GM12878 (cell line): ENCODE results near the gene NOXA1. TPM values are rescaled to one million over a fixed set of nuclear protein-coding genes. Genes with fewer than 3 reads are reported as not detected.
A peak's percentile ranks its signal among the peaks of the same experiment; 100 is the strongest.

ENCODE experiments used
- ATAC-seq: fragments of 200-7000 bp; cut with Tn5 transposase; 3 replicates; pipeline ENCODE4 v1.9.1; 2020; ENCODE audit warnings: mild to moderate bottlenecking, moderate library complexity
- BruUV-seq: library from RNA; stranded (reverse); fragments of 400-500 nt; replicated peaks from 2 replicates; lab custom pipeline; 2021; lab: Mats Ljungman, UMichigan
- CTCF ChIA-PET: fragments of 300-600 bp; sonication (Branson Sonifier 250); formaldehyde crosslinking; extraction: SDS; loops from one replicate; lab custom pipeline; 2021; ENCODE audit warnings: inconsistent platforms; lab: Yijun Ruan, JAX
- POLR2A ChIA-PET: fragments of 350-600 bp; formaldehyde crosslinking; extraction: SDS; loops from one replicate; lab custom pipeline; 2021; ENCODE audit warnings: inconsistent platforms; lab: Charles Lee
- RAD21 ChIA-PET: fragments of 300-600 bp; sonication (Branson Sonifier 250); formaldehyde crosslinking; loops from one replicate; lab custom pipeline; 2023; ENCODE audit warnings: antibody characterized with exemption; ENCODE audit not compliant: unreplicated experiment; lab: Charles Lee
- SMC1A ChIA-PET: fragments of 300-600 bp; sonication (Branson Sonifier 250); formaldehyde crosslinking; loops from one replicate; lab custom pipeline; 2023; ENCODE audit not compliant: unreplicated experiment, uncharacterized antibody; lab: Charles Lee
- DNase-seq: peaks from one replicate; pipeline ENCODE4 v3.0.0-alpha.2; 2011; ENCODE audit warnings: low read depth, low spot score
- FAIRE-seq: peaks from 3 replicates; lab custom pipeline; 2011; peaks lifted over from hg19 to GRCh38; lab: Jason Lieb, UNC
- H2AFZ ChIP-seq: 2 replicates; pipeline ENCODE4 v1.6.0; 2011; ENCODE audit warnings: low read depth, low read length, control low read depth; ENCODE audit not compliant: control insufficient read depth
- H3K27ac ChIP-seq: 2 replicates; pipeline ENCODE4 v1.5.1; 2011; ENCODE audit warnings: control low read depth; ENCODE audit not compliant: control insufficient read depth, insufficient read depth
- H3K27me3 ChIP-seq, 2 experiments: replicated peaks in 1 of 2; 2 replicates each; pipeline versions ENCODE4 v1.6.0 to v1.6.1; 2011; ENCODE audit warnings: low read length in 1 of 2; ENCODE audit not compliant: control insufficient read depth in 2 of 2, insufficient read depth in 2 of 2
- H3K36me3 ChIP-seq, 2 experiments: 2 replicates each; pipeline ENCODE4 v1.5.1; 2011; ENCODE audit warnings: low read length in 1 of 2; ENCODE audit not compliant: control insufficient read depth in 2 of 2, insufficient read depth in 2 of 2
- H3K4me1 ChIP-seq: 2 replicates; pipeline ENCODE4 v1.6.1; 2011; ENCODE audit warnings: mild to moderate bottlenecking, low read length, moderate library complexity, mixed read lengths; ENCODE audit not compliant: control insufficient read depth, insufficient read depth
- H3K4me2 ChIP-seq: 2 replicates; pipeline ENCODE4 v1.6.0; 2011; ENCODE audit warnings: control low read depth; ENCODE audit not compliant: control insufficient read depth, insufficient read depth
- H3K4me3 ChIP-seq: fragments of 200-600 bp; sonication (generic); 2 replicates; pipeline ENCODE4 v1.5.1; 2016
- H3K79me2 ChIP-seq: 2 replicates; pipeline ENCODE4 v1.6.0; 2011; ENCODE audit warnings: low read length; ENCODE audit not compliant: control insufficient read depth, insufficient read depth
- H3K9ac ChIP-seq: 2 replicates; pipeline ENCODE4 v1.8.0; 2011; ENCODE audit warnings: low read length, control low read depth, mixed read lengths; ENCODE audit not compliant: control insufficient read depth, insufficient read depth
- H3K9me3 ChIP-seq: replicated peaks from 3 replicates; pipeline ENCODE4 v1.5.1; 2011; ENCODE audit warnings: mild to moderate bottlenecking, low read length; ENCODE audit not compliant: control insufficient read depth, insufficient read depth
- H4K20me1 ChIP-seq: 2 replicates; pipeline ENCODE4 v1.6.0; 2011; ENCODE audit not compliant: control insufficient read depth, insufficient read depth
- CBX5 ChIP-seq: sonication (generic); IDR thresholded peaks from 2 replicates; pipeline ENCODE4 v1.6.1; 2016; ENCODE audit warnings: low read depth, moderate library complexity, mild to moderate bottlenecking, inconsistent platforms
- CHD2 ChIP-seq: IDR thresholded peaks from 2 replicates; pipeline ENCODE4 v1.6.1; 2011; ENCODE audit warnings: low read depth, low read length, improper control_type of control experiment, borderline replicate concordance
- IRF4 ChIP-seq: IDR thresholded peaks from 2 replicates; pipeline ENCODE4 v1.6.1; 2011; ENCODE audit warnings: low read depth, low read length
- KAT2A ChIP-seq: conservative IDR thresholded peaks from 2 replicates; pipeline ENCODE4 v1.6.1; 2011; ENCODE audit warnings: low read depth, low read length; ENCODE audit not compliant: control insufficient read depth
- NBN ChIP-seq: fragments of 450-650 bp; IDR thresholded peaks from 2 replicates; pipeline ENCODE4 v1.6.1; 2016
- NR2C2 ChIP-seq: IDR thresholded peaks from 2 replicates; pipeline ENCODE4 v1.6.1; 2011; ENCODE audit warnings: borderline replicate concordance, low read depth; ENCODE audit not compliant: control insufficient read depth, insufficient read length
- PAX5 ChIP-seq: IDR thresholded peaks from 2 replicates; pipeline ENCODE4 v1.6.1; 2011; ENCODE audit warnings: low read depth, low read length, borderline replicate concordance
- PML ChIP-seq: IDR thresholded peaks from 2 replicates; pipeline ENCODE4 v1.6.1; 2012; ENCODE audit warnings: low read length, inconsistent platforms
- RB1 ChIP-seq: fragments of 450-650 bp; formaldehyde crosslinking; IDR thresholded peaks from 2 replicates; pipeline ENCODE4 v1.6.1; 2017; ENCODE audit warnings: mild to moderate bottlenecking, borderline replicate concordance
- RBBP5 ChIP-seq: fragments of 200-600 bp; sonication (generic); conservative IDR thresholded peaks from 2 replicates; pipeline ENCODE4 v1.6.1; 2016
- SMAD1 ChIP-seq: fragments of 450-650 bp; IDR thresholded peaks from 2 replicates; pipeline ENCODE4 v1.6.1; 2018; ENCODE audit warnings: mild to moderate bottlenecking, low read depth; ENCODE audit not compliant: partially characterized antibody
- SMC3 ChIP-seq: IDR thresholded peaks from 2 replicates; pipeline ENCODE4 v1.6.1; 2011; ENCODE audit warnings: low read length, improper control_type of control experiment, borderline replicate concordance
- ZNF384 ChIP-seq: IDR thresholded peaks from 2 replicates; pipeline ENCODE4 v1.6.1; 2012; ENCODE audit warnings: low read depth, mild to moderate bottlenecking, low read length, improper control_type of control experiment, borderline replicate concordance
- WGBS: methylation state at CpG from one replicate; pipeline ENCODE4 v1.1.6; 2016; ENCODE audit warnings: low lambda C conversion rate; ENCODE audit not compliant: insufficient replicate concordance, insufficient coverage; ENCODE audit errors: missing lambda C conversion rate; 5-methylcytosine and 5-hydroxymethylcytosine counted together
- in situ Hi-C: fragments of 300-500 bp; cut with MboI; formaldehyde crosslinking; loops from 9 replicates; pipeline ENCODE4 v1.14.3; 2018; ENCODE audit warnings: mixed read lengths
- intact Hi-C: fragments of 100-400 bp; cut with micrococcal nuclease; formaldehyde crosslinking; loops from one replicate; pipeline ENCODE4 v1.14.2; 2022; ENCODE audit not compliant: unreplicated experiment
- polyA plus RNA-seq, 11 experiments: library from polyadenylated mRNA; depleted of rRNA in 4 of 11; unstranded in 6 of 11; stranded (reverse) in 5 of 11; fragments of >200 nt; fragmentation: Nextera tagmentation in 4 of 11; fragmentation: Illumina TruSeq in 1 of 11; extraction: Ambion mirVana in 4 of 11; extraction: Trizol in 1 of 11; gene quantifications; 1 replicate in 1 of 11; 2 replicates in 10 of 11; pipeline versions ENCODE4 v1.2.1 to v1.2.3, GENCODE V29; 2011 to 2016; ENCODE audit warnings: inconsistent platforms in 2 of 11, missing spikeins in 2 of 11, low read depth in 1 of 11
- total RNA-seq, 4 experiments: library from RNA; depleted of rRNA in 3 of 4; stranded (reverse); fragments of >200 nt in 3 of 4; fragmentation: Illumina TruSeq in 1 of 4; extraction: Trizol in 1 of 4; gene quantifications; 2 replicates each; pipeline versions ENCODE4 v1.2.1 to v1.2.3, GENCODE V29; 2013 to 2021
- TF ChIP-seq, protein P1 (sequence below): fragments of 450-650 bp; IDR thresholded peaks from 2 replicates; pipeline ENCODE4 v1.6.1; 2017; ENCODE audit warnings: mild to moderate bottlenecking, moderate library complexity
- TF ChIP-seq, protein P2 (sequence below): fragments of 450-650 bp; IDR thresholded peaks from 2 replicates; pipeline ENCODE4 v1.6.1; 2016; ENCODE audit warnings: mild to moderate bottlenecking

Gene NOXA1
- total and polyA plus RNA-seq, 10 of the 15 experiments (the other 5 are each of a cell fraction or from before 2014, with no cell fraction given): 0.08 to 0.20 TPM; not detected in 8

DNA sequence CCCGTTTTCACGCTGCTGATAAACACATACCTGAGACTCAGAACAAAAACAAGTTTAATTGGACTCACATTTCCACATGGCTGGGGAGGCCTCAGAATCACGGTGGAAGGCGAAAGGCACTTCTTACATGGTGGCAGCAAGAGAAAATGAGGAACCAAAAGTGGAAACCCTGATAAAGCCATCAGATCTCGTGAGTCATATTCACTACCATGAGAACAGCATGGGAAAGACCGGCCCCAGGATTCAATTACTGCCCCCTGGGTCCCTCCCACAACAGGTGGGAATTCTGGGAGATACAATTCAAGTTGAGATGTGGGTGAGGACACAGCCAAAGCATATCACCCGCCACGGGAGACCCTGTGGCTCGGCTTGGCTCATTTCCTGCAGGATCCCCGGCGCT lies 20.4 kb upstream of the NOXA1 start:
- peaks cover 20% of the 10 kb centered on the region for H3K9me3 ChIP-seq
- no peaks in the 10 kb centered on the region for H3K79me2 ChIP-seq
- SMC1A ChIA-PET: no interaction called here
- H2AFZ ChIP-seq: no peak overlapping the region
- H3K4me3 ChIP-seq: no peak overlapping the region
- H3K4me2 ChIP-seq: no peak overlapping the region
- no peaks in the 10 kb centered on the region for H4K20me1 ChIP-seq
- TF ChIP-seq IRF4: no peak
- no peak for TF ChIP-seq RB1
- no peak for TF ChIP-seq ZNF384
- TF ChIP-seq RBBP5: no peak
- DNase-seq: no peak
- CTCF ChIA-PET: no interaction called here
- FAIRE-seq: no peak
- POLR2A ChIA-PET: no interaction called here
- BruUV-seq: no TSS peak
- no peak overlapping the region for H3K9ac ChIP-seq
- no peak for ATAC-seq
- H3K36me3 ChIP-seq: no peaks in the 10 kb centered on the region; a peak in 1 of 4 replicates
- H3K4me1 ChIP-seq: peaks cover 5% of the 10 kb centered on the region
- H3K27me3 ChIP-seq: no peaks in the 10 kb centered on the region
- RAD21 ChIA-PET: no interaction called here
- intact Hi-C loops: no loop called here
- in situ Hi-C loops: no loop called here
- peak overlapping the region; percentile 39; the same call in 1 of the 2 replicates for H3K27ac ChIP-seq
- WGBS: 83% methylated on average over 11 of the region's 11 CpGs

DNA sequence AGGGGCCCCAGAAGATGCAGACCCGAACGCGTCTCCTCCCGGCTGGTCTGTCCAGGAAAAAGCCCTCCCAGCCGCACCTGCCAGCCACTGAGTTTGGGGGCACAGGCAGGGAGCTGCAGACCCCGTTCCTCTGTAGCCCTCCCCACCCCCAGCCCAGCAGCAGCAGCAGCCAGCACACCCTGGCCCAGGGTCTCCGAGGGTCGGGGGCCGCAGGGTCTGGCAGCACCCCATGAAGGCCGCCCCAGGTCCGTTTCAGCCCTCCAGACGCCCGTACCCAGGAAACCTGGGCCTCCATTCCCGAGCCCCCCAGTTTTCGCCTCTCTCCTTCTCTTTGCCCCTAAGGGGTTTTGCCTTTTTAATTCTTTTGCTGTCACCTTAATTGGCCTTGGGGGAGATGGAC lies 19.9 kb upstream of the NOXA1 start:
- in situ Hi-C loops: no loop called here
- H4K20me1 ChIP-seq: no peaks in the 10 kb centered on the region
- WGBS: 98% methylated on average over 10 of the region's 15 CpGs
- H2AFZ ChIP-seq: no peak overlapping the region
- no peaks in the 10 kb centered on the region for H3K27me3 ChIP-seq
- H3K36me3 ChIP-seq: no peaks in the 10 kb centered on the region; a peak in 1 of 4 replicates
- SMC1A ChIA-PET: no interaction called here
- no peak overlapping the region for H3K9ac ChIP-seq
- no TSS peak for BruUV-seq
- H3K4me1 ChIP-seq: peaks cover 5% of the 10 kb centered on the region
- intact Hi-C loops: no loop called here
- POLR2A ChIA-PET: no interaction called here
- RAD21 ChIA-PET: no interaction called here
- DNase-seq: no peak
- no peak overlapping the region for H3K27ac ChIP-seq
- FAIRE-seq: no peak
- no peaks in the 10 kb centered on the region for H3K79me2 ChIP-seq
- no peak for ATAC-seq
- H3K4me3 ChIP-seq: no peak overlapping the region
- CTCF ChIA-PET: no interaction called here
- no peak overlapping the region for H3K4me2 ChIP-seq
- H3K9me3 ChIP-seq: peaks cover 20% of the 10 kb centered on the region
- no peak for TF ChIP-seq CHD2
- TF ChIP-seq PML: no peak
- no peak for TF ChIP-seq SMC3
- TF ChIP-seq PAX5: no peak
- TF ChIP-seq KAT2A: no peak
- TF ChIP-seq NR2C2: no peak
- TF ChIP-seq, protein P1, sequence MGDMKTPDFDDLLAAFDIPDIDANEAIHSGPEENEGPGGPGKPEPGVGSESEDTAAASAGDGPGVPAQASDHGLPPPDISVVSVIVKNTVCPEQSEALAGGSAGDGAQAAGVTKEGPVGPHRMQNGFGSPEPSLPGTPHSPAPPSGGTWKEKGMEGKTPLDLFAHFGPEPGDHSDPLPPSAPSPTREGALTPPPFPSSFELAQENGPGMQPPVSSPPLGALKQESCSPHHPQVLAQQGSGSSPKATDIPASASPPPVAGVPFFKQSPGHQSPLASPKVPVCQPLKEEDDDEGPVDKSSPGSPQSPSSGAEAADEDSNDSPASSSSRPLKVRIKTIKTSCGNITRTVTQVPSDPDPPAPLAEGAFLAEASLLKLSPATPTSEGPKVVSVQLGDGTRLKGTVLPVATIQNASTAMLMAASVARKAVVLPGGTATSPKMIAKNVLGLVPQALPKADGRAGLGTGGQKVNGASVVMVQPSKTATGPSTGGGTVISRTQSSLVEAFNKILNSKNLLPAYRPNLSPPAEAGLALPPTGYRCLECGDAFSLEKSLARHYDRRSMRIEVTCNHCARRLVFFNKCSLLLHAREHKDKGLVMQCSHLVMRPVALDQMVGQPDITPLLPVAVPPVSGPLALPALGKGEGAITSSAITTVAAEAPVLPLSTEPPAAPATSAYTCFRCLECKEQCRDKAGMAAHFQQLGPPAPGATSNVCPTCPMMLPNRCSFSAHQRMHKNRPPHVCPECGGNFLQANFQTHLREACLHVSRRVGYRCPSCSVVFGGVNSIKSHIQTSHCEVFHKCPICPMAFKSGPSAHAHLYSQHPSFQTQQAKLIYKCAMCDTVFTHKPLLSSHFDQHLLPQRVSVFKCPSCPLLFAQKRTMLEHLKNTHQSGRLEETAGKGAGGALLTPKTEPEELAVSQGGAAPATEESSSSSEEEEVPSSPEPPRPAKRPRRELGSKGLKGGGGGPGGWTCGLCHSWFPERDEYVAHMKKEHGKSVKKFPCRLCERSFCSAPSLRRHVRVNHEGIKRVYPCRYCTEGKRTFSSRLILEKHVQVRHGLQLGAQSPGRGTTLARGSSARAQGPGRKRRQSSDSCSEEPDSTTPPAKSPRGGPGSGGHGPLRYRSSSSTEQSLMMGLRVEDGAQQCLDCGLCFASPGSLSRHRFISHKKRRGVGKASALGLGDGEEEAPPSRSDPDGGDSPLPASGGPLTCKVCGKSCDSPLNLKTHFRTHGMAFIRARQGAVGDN: no peak
- TF ChIP-seq, protein P2, sequence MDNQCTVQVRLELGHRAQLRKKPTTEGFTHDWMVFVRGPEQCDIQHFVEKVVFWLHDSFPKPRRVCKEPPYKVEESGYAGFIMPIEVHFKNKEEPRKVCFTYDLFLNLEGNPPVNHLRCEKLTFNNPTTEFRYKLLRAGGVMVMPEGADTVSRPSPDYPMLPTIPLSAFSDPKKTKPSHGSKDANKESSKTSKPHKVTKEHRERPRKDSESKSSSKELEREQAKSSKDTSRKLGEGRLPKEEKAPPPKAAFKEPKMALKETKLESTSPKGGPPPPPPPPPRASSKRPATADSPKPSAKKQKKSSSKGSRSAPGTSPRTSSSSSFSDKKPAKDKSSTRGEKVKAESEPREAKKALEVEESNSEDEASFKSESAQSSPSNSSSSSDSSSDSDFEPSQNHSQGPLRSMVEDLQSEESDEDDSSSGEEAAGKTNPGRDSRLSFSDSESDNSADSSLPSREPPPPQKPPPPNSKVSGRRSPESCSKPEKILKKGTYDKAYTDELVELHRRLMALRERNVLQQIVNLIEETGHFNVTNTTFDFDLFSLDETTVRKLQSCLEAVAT: no peak
- no peak for TF ChIP-seq SMAD1
- TF ChIP-seq CBX5: no peak
- no peak for TF ChIP-seq NBN
